Astrocyte (in vitro differentiated cells and primary cell): ENCODE measurements around the gene CASP10. TPM values are rescaled to one million over a fixed set of nuclear protein-coding genes. Genes with fewer than 3 reads are reported as not detected.

Source experiments
- DNase-seq: peaks from one replicate; pipeline ENCODE4 v3.0.0-alpha.2; 2010; ENCODE audit warnings: low read depth
- FAIRE-seq: peaks from 2 replicates; lab custom pipeline; 2011; peaks lifted over from hg19 to GRCh38; lab: Jason Lieb, UNC
- H2AFZ ChIP-seq: 2 replicates; pipeline ENCODE4 v1.6.0; 2012; ENCODE audit warnings: low read depth, low read length, inconsistent platforms
- H3K27ac ChIP-seq: 2 replicates; pipeline ENCODE4 v1.5.1; 2011; ENCODE audit warnings: low read depth, low read length, inconsistent platforms
- H3K27me3 ChIP-seq: 2 replicates; pipeline ENCODE4 v1.6.0; 2011; ENCODE audit warnings: low read length, inconsistent platforms; ENCODE audit not compliant: insufficient read depth
- H3K36me3 ChIP-seq: 2 replicates; pipeline ENCODE4 v1.5.1; 2011; ENCODE audit warnings: low read length, inconsistent platforms; ENCODE audit not compliant: insufficient read depth
- H3K4me1 ChIP-seq: 2 replicates; pipeline ENCODE4 v1.5.1; 2011; ENCODE audit warnings: low read length, inconsistent platforms; ENCODE audit not compliant: insufficient read depth
- H3K4me2 ChIP-seq: 2 replicates; pipeline ENCODE4 v1.6.0; 2012; ENCODE audit warnings: low read length, inconsistent platforms
- H3K4me3 ChIP-seq: 2 replicates; pipeline ENCODE4 v1.5.1; 2011; ENCODE audit warnings: low read depth, mild to moderate bottlenecking, low read length, inconsistent platforms; ENCODE audit not compliant: insufficient read depth
- H3K79me2 ChIP-seq: 2 replicates; pipeline ENCODE4 v1.6.0; 2012; ENCODE audit warnings: mild to moderate bottlenecking, low read length, inconsistent platforms; ENCODE audit not compliant: insufficient read depth
- H3K9ac ChIP-seq: 2 replicates; pipeline ENCODE4 v1.6.0; 2012; ENCODE audit warnings: mild to moderate bottlenecking, low read length, inconsistent platforms
- H3K9me3 ChIP-seq: 2 replicates; pipeline ENCODE4 v1.5.1; 2012; ENCODE audit warnings: low read depth, mild to moderate bottlenecking, low read length, inconsistent platforms; ENCODE audit not compliant: insufficient read depth
- H4K20me1 ChIP-seq: 2 replicates; pipeline ENCODE4 v1.6.0; 2012; ENCODE audit warnings: low read length, inconsistent platforms; ENCODE audit not compliant: insufficient read depth
- H3K27ac Mint-ChIP-seq: one replicate; pipeline ENCODE4 v1.8.0; 2021; ENCODE audit warnings: mild to moderate bottlenecking, mixed read lengths; ENCODE audit not compliant: unreplicated experiment
- H3K27me3 Mint-ChIP-seq: one replicate; pipeline ENCODE4 v1.8.0; 2021; ENCODE audit warnings: low read depth, mixed read lengths; ENCODE audit not compliant: unreplicated experiment
- H3K36me3 Mint-ChIP-seq: one replicate; pipeline ENCODE4 v1.8.0; 2021; ENCODE audit warnings: low read depth, mixed read lengths; ENCODE audit not compliant: unreplicated experiment
- H3K4me1 Mint-ChIP-seq: one replicate; pipeline ENCODE4 v1.8.0; 2021; ENCODE audit warnings: low read depth, mixed read lengths; ENCODE audit not compliant: unreplicated experiment
- H3K4me3 Mint-ChIP-seq: one replicate; pipeline ENCODE4 v1.8.0; 2021; ENCODE audit warnings: mild to moderate bottlenecking, moderate library complexity, mixed read lengths; ENCODE audit not compliant: unreplicated experiment
- H3K9me3 Mint-ChIP-seq: one replicate; pipeline ENCODE4 v1.8.0; 2021; ENCODE audit warnings: mild to moderate bottlenecking, mixed read lengths; ENCODE audit not compliant: unreplicated experiment
- CTCF ChIP-seq: IDR thresholded peaks from 2 replicates; pipeline ENCODE4 v1.5.1; 2011; ENCODE audit warnings: low read depth, mild to moderate bottlenecking, inconsistent platforms, low read length, moderate library complexity; ENCODE audit not compliant: insufficient read depth
- EZH2 ChIP-seq: IDR thresholded peaks from 2 replicates; pipeline ENCODE4 v1.6.1; 2012; ENCODE audit warnings: mild to moderate bottlenecking, low read length, inconsistent platforms; ENCODE audit not compliant: insufficient read depth
- total RNA-seq: library from RNA; stranded (reverse); gene quantifications from 2 replicates; pipeline ENCODE4 v1.2.1, GENCODE V29; 2021

The CASP10 gene
- total RNA-seq, 1 donor from 2014 or later, result 0.43 TPM

GRCh38 chr2:201254081-201254730 is 71.3 kb downstream of the CASP10 start:
- Histone ChIP-seq H3K9me3 (no peaks in the 10 kb centered on the region), H4K20me1 (no peaks in the 10 kb centered on the region), H3K4me3 (no peak overlapping the region), H3K79me2 (peaks cover 6% of the 10 kb centered on the region), H3K27me3 (no peaks in the 10 kb centered on the region), H2AFZ (peak overlapping the region; percentile 63), H3K4me2 (no peak overlapping the region), H3K4me1 (peaks cover 10% of the 10 kb centered on the region), H3K27ac (no peak overlapping the region), H3K36me3 (no peaks in the 10 kb centered on the region), H3K9ac (no peak overlapping the region)
- Mint-ChIP-seq H3K36me3 (no peaks in the 10 kb centered on the region), H3K4me3 (no peak overlapping the region), H3K4me1 (peaks cover 21% of the 10 kb centered on the region), H3K9me3 (peaks cover 5% of the 10 kb centered on the region), H3K27ac (no peak overlapping the region), H3K27me3 (no peaks in the 10 kb centered on the region)
- FAIRE-seq, result no peak
- TF ChIP-seq EZH2, result no peak
- no peak for TF ChIP-seq CTCF
- DNase-seq, result peak; percentile 67

GRCh38 chr2:201255408-201256033 is 72.6 kb downstream of the CASP10 start:
- H3K27ac ChIP-seq, result no peak overlapping the region
- no peaks in the 10 kb centered on the region for H3K9me3 ChIP-seq
- TF ChIP-seq EZH2 (no peak), CTCF (no peak)
- FAIRE-seq, result no peak
- no peaks in the 10 kb centered on the region for H3K36me3 Mint-ChIP-seq
- H3K36me3 ChIP-seq, result no peaks in the 10 kb centered on the region
- no peak overlapping the region for H3K9ac ChIP-seq
- peaks cover 23% of the 10 kb centered on the region for H3K4me1 Mint-ChIP-seq
- H3K27ac Mint-ChIP-seq, result no peak overlapping the region
- no peaks in the 10 kb centered on the region for H3K27me3 Mint-ChIP-seq
- peaks cover 3% of the 10 kb centered on the region for H3K9me3 Mint-ChIP-seq
- H3K27me3 ChIP-seq, result no peaks in the 10 kb centered on the region
- no peaks in the 10 kb centered on the region for H4K20me1 ChIP-seq
- DNase-seq, result no peak
- H3K79me2 ChIP-seq, result peaks cover 18% of the 10 kb centered on the region
- H3K4me3 Mint-ChIP-seq, result no peak overlapping the region
- H3K4me2 ChIP-seq, result no peak overlapping the region
- no peak overlapping the region for H3K4me3 ChIP-seq
- no peak overlapping the region for H2AFZ ChIP-seq
- peaks cover 15% of the 10 kb centered on the region for H3K4me1 ChIP-seq

GRCh38 chr2:201256082-201256481 is 73.1 kb downstream of the CASP10 start:
- no peak overlapping the region for H3K27ac ChIP-seq
- Mint-ChIP-seq H3K36me3 (no peaks in the 10 kb centered on the region), H3K27ac (no peak overlapping the region), H3K9me3 (peaks cover 3% of the 10 kb centered on the region), H3K27me3 (no peaks in the 10 kb centered on the region), H3K4me1 (peaks cover 24% of the 10 kb centered on the region), H3K4me3 (no peak overlapping the region)
- no peaks in the 10 kb centered on the region for H4K20me1 ChIP-seq
- no peak for DNase-seq
- H3K27me3 ChIP-seq, result no peaks in the 10 kb centered on the region
- no peaks in the 10 kb centered on the region for H3K9me3 ChIP-seq
- H3K4me3 ChIP-seq, result no peak overlapping the region
- FAIRE-seq, result no peak
- H3K79me2 ChIP-seq, result peaks cover 21% of the 10 kb centered on the region
- H3K4me2 ChIP-seq, result no peak overlapping the region
- no peak for TF ChIP-seq EZH2
- TF ChIP-seq CTCF, result no peak
- peaks cover 15% of the 10 kb centered on the region for H3K4me1 ChIP-seq
- no peak overlapping the region for H3K9ac ChIP-seq
- no peaks in the 10 kb centered on the region for H3K36me3 ChIP-seq
- H2AFZ ChIP-seq, result no peak overlapping the region
